OCI-LY1 (cell line): ENCODE data around the gene YARS1.

Source experiments
- CTCF ChIP-seq: fragments of 200-600 bp; sonication (generic), shearing (Covaris generic); IDR thresholded peaks from 2 replicates; pipeline ENCODE4 v1.5.1; 2017; ENCODE audit warnings: mild to moderate bottlenecking, antibody characterized with exemption, low read length, moderate library complexity, mixed read lengths
- EZH2 ChIP-seq: fragments of 200-600 bp; sonication (generic), shearing (Covaris generic); IDR thresholded peaks from 2 replicates; pipeline ENCODE4 v1.8.0; 2017; ENCODE audit warnings: borderline replicate concordance, mixed run types, mild to moderate bottlenecking, antibody characterized with exemption, low read length, moderate library complexity, mixed read lengths

DNA sequence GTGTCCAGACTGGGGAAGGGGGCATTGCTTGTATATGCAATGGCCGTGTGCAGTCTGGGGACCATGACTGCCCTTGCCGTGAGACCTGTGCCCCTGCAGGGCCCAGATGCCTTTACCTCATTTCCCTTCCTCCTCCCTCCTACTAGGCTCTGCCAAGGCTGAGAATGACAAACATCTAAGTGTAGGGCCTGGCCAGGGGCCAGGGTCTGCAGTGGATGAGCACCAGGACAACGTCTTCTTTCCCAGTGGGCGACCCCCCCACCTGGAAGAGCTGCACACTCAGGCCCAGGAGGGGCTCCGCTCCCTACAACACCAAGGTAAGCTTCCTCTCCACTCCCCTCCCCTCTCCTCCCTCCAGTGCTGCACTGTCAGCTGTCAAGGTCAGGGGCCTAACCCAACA is 49.5 kb downstream of the YARS1 start:
- TF ChIP-seq EZH2: no peak
- TF ChIP-seq CTCF: no peak
